ENCODE data around the gene RIT1.
"Not testable (repeated sequence)": the region's sequence is repeated elsewhere in the genome, so short reads cannot be mapped to it uniquely, and the experiment has no call there.

The RIT1 gene

GRCh38 chr1:155895617-155896016 lies 15.5 kb downstream of the RIT1 start:
- not testable (repeated sequence) for DNase-seq (ENCODE audit: low read depth in 1 of 2, low spot score in 1 of 2)

GRCh38 chr1:155893389-155894142 lies 17.6 kb downstream of the RIT1 start:
- no peak for DNase-seq (ENCODE audit: low read depth in 1 of 2, low spot score in 1 of 2)

- DNase-seq (ENCODE audit: low read depth in 1 of 2, low spot score in 1 of 2), result no peak
These were observed 18.4 kb downstream of the RIT1 start for GRCh38 chr1:155892796-155893195.

GRCh38 chr1:155890251-155890650 lies 20.9 kb downstream of the RIT1 start:
- DNase-seq (ENCODE audit: low read depth in 1 of 2, low spot score in 1 of 2), result no peak

GRCh38 chr1:155889566-155889965 lies 21.6 kb downstream of the RIT1 start:
- DNase-seq (ENCODE audit: low read depth in 1 of 2, low spot score in 1 of 2), result no peak

GRCh38 chr1:155888481-155888880 lies 22.7 kb downstream of the RIT1 start:
- DNase-seq (ENCODE audit: low read depth in 1 of 2, low spot score in 1 of 2), result no peak

- no peak for DNase-seq (ENCODE audit: low read depth in 1 of 2, low spot score in 1 of 2)
These were observed 26.2 kb downstream of the RIT1 start for GRCh38 chr1:155884982-155885381.

- no peak for DNase-seq (ENCODE audit: low read depth in 1 of 2, low spot score in 1 of 2)
These were observed 26.9 kb downstream of the RIT1 start for GRCh38 chr1:155884031-155884960.

- no peak for DNase-seq (ENCODE audit: low read depth in 1 of 2, low spot score in 1 of 2)
These were observed 28.4 kb downstream of the RIT1 start for GRCh38 chr1:155882766-155883165.

GRCh38 chr1:155882235-155882634 lies 28.9 kb downstream of the RIT1 start:
- no peak for DNase-seq (ENCODE audit: low read depth in 1 of 2, low spot score in 1 of 2)

GRCh38 chr1:155880950-155881349 lies 30.2 kb downstream of the RIT1 start:
- DNase-seq (ENCODE audit: low read depth in 1 of 2, low spot score in 1 of 2), result no peak

GRCh38 chr1:155880251-155880650 lies 30.9 kb downstream of the RIT1 start:
- DNase-seq (ENCODE audit: low read depth in 1 of 2, low spot score in 1 of 2), result no peak

- DNase-seq (ENCODE audit: low read depth in 1 of 2, low spot score in 1 of 2), result no peak
These were observed 33.2 kb downstream of the RIT1 start for GRCh38 chr1:155877945-155878344.

GRCh38 chr1:155873860-155874259 lies 37.3 kb downstream of the RIT1 start:
- no peak for DNase-seq (ENCODE audit: low read depth in 1 of 2, low spot score in 1 of 2)

- DNase-seq (ENCODE audit: low read depth in 1 of 2, low spot score in 1 of 2), result no peak
These were observed 38.6 kb downstream of the RIT1 start for GRCh38 chr1:155872527-155872926.

- no peak for DNase-seq (ENCODE audit: low read depth in 1 of 2, low spot score in 1 of 2)
These were observed 39.8 kb downstream of the RIT1 start for GRCh38 chr1:155871390-155871789.

- no peak for DNase-seq (ENCODE audit: low read depth in 1 of 2, low spot score in 1 of 2)
These were observed 43.4 kb downstream of the RIT1 start for GRCh38 chr1:155867766-155868165.

GRCh38 chr1:155864393-155864792 lies 46.8 kb downstream of the RIT1 start:
- no peak for DNase-seq (ENCODE audit: low read depth in 1 of 2, low spot score in 1 of 2)

- DNase-seq (ENCODE audit: low read depth in 1 of 2, low spot score in 1 of 2), result no peak
These were observed 49.3 kb downstream of the RIT1 start for GRCh38 chr1:155861896-155862295.

- no peak for DNase-seq (ENCODE audit: low read depth in 1 of 2, low spot score in 1 of 2)
These were observed 50.1 kb downstream of the RIT1 start for GRCh38 chr1:155860970-155861510.

- peak in 1 of 2 donors; percentile 11 for DNase-seq (ENCODE audit: low read depth in 1 of 2, low spot score in 1 of 2)
These were observed 51.0 kb downstream of the RIT1 start for GRCh38 chr1:155859881-155860871.
